HG03103 (cell line): ENCODE data around the gene ARHGEF39.

Experiments
- ATAC-seq: cut with Tn5 transposase; IDR thresholded peaks from one replicate; pipeline ENCODE4 v1.9.1; 2021; ENCODE audit warnings: low read depth; ENCODE audit not compliant: unreplicated experiment

Gene ARHGEF39

DNA sequence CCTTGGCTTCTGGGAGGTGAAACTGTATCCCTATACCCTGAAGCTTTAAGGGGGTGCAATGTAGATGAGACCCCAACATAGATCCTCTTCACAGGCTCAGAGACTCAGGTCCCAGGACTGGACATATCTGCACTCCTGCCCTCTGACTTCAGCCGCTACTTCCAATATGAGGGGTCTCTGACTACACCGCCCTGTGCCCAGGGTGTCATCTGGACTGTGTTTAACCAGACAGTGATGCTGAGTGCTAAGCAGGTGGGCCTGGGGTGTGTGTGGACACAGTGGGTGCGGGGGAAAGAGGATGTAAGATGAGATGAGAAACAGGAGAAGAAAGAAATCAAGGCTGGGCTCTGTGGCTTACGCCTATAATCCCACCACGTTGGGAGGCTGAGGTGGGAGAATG lies 14.1 kb upstream of the ARHGEF39 start:
- ATAC-seq: no peak

DNA sequence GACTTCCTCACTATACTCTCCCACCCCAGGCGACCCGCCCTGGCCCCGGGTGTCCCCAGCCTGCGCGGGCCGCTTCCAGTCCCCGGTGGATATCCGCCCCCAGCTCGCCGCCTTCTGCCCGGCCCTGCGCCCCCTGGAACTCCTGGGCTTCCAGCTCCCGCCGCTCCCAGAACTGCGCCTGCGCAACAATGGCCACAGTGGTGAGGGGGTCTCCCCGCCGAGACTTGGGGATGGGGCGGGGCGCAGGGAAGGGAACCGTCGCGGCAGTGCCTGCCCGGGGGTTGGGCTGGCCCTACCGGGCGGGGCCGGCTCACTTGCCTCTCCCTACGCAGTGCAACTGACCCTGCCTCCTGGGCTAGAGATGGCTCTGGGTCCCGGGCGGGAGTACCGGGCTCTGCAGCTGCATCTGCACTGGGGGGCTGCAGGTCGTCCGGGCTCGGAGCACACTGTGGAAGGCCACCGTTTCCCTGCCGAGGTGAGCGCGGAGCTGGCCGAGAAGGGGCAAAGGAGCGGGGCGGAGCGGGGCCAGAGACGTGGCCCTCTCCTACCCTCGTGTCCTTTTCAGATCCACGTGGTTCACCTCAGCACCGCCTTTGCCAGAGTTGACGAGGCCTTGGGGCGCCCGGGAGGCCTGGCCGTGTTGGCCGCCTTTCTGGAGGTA lies 10.9 kb upstream of the ARHGEF39 start:
- no peak for ATAC-seq

DNA sequence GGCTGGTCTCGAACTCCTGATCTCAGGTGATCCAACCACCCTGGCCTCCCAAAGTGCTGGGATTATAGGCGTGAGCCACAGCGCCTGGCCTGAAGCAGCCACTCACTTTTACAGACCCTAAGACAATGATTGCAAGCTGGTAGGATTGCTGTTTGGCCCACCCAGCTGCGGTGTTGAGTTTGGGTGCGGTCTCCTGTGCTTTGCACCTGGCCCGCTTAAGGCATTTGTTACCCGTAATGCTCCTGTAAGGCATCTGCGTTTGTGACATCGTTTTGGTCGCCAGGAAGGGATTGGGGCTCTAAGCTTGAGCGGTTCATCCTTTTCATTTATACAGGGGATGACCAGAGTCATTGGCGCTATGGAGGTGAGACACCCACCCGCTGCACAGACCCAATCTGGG lies 10.2 kb upstream of the ARHGEF39 start:
- no peak for ATAC-seq

DNA sequence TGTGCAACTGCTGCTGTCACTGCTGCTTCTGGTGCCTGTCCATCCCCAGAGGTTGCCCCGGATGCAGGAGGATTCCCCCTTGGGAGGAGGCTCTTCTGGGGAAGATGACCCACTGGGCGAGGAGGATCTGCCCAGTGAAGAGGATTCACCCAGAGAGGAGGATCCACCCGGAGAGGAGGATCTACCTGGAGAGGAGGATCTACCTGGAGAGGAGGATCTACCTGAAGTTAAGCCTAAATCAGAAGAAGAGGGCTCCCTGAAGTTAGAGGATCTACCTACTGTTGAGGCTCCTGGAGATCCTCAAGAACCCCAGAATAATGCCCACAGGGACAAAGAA lies 9.0 kb upstream of the ARHGEF39 start:
- no peak for ATAC-seq

DNA sequence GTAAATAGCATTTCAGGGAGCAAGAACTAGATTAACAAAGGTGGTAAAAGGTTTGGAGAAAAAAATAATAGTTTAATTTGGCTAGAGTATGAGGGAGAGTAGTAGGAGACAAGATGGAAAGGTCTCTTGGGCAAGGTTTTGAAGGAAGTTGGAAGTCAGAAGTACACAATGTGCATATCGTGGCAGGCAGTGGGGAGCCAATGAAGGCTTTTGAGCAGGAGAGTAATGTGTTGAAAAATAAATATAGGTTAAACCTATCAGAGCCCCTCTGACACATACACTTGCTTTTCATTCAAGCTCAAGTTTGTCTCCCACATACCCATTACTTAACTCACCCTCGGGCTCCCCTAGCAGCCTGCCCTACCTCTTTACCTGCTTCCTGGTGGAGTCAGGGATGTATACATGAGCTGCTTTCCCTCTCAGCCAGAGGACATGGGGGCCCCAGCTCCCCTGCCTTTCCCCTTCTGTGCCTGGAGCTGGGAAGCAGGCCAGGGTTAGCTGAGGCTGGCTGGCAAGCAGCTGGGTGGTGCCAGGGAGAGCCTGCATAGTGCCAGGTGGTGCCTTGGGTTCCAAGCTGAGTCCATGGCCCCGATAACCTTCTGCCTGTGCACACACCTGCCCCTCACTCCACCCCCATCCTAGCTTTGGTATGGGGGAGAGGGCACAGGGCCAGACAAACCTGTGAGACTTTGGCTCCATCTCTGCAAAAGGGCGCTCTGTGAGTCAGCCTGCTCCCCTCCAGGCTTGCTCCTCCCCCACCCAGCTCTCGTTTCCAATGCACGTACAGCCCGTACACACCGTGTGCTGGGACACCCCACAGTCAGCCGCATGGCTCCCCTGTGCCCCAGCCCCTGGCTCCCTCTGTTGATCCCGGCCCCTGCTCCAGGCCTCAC lies 8.4 kb upstream of the ARHGEF39 start, which contains the start of gene CA9:
CA9 (plus strand) TSS at position 797 of the 893 bp plus-strand sequence; CDS start at position 829, 32 bp downstream.
- no peak for ATAC-seq

DNA sequence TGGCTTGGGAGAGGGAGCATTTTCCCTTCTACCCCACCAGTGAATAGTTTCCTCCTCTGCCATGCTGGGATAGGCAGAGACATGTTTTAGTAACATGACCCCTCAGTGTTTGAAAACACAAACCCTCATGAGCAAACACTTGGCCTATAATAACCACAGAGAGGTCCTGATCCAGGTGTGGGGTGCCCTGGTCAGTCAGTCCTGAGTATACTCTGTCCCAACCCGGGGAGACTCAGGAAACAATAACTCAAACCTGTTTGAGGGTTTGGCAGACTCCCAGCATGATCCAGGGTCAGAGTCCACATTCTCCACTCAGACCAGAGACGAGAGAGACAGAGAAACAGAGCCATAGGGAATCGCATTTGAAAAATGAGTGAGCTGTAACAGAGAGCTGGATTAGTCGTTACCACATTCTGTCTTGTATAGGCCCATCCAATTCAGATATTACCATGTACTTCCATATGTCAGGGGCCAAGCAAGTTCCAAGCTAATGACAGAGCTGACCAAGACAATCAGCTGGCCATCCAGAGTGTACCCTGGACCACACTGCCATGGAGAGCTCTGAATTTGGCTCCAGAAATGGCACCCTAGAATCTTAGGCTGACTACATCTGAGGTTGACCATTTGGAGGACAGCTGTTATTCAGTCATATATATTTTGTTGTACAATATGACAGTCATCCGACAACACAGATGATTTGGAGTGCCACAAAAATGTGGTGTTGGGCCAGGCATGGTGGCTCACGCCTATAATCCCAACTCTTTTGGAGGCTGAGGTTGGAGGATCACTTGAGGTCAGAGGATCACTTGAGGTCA lies 4.5 kb upstream of the ARHGEF39 start:
- no peak for ATAC-seq

DNA sequence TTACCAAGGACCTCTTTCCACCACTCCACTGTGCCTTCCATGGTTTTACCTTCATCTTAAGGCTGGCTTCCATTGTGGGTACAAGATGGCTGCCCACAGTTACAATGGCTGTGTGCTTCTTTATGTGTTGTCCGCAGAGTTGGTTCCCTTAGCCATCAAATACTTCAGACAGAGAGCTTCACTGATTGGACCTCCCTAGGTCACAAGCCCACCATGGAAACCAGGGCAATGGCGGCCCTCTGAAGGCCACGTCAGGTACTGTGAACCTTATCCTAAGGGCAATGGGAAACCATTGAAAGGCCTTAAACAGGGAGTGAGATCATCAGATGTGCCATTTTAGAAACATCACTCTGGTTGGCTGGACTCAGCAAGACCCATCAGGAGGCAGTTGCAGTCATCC lies 2.9 kb upstream of the ARHGEF39 start:
- no peak for ATAC-seq

DNA sequence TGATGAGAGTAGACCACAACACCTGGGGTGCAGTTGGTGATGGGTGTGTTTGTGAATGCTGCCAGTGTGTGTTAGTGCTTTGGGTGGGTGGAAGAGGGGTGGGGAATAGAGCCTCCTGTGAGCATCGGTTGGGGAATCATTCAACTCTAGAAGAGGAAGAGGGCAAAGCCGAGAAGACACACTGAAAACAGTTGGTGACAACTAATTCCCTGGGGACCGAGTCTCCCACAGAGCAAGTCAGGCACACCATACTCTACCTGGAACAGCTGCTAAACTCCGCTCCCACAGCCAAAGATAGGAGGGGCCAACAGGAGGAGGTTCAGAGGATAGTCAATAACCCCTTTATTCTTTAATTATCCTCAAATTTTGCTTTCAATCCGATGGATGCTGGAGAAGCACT lies 1.6 kb upstream of the ARHGEF39 start:
- no peak for ATAC-seq

DNA sequence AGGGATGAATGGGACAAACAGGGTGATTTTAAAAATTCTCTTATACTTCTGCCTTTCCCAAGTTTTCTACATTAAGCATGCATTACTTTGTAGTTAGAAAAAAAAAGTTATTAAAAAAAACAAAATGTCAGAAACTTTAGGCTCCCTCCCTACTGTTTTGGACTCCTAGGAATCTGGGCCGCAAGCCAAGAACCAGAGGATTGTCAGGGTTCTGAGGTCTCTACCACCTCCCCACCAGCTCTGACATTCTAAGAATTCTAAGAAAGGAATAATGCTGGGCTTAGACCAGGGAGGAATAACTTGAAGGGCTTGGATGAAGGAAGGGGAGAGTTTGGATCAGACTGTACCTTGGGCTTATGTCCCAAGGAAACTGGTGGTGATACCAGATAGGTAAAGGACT lies 1.1 kb upstream of the ARHGEF39 start:
- ATAC-seq: no peak

DNA sequence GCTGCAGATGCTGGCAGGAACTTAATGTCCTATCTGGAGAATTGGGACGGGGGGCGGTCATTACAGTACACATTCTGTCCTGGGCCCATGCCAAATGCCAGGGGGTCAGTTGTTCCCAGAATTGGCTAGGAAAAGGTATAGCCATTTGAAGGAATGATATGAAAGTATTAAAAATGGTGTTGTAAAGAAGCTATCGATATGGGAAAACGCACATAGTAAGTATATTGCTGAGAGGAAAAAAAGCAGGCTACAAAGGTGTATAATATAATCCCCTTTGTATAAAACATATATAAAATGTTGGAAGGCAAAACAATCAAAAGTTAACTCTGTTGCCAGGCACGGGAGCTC lies 450 bp upstream of the ARHGEF39 start:
- no peak for ATAC-seq

DNA sequence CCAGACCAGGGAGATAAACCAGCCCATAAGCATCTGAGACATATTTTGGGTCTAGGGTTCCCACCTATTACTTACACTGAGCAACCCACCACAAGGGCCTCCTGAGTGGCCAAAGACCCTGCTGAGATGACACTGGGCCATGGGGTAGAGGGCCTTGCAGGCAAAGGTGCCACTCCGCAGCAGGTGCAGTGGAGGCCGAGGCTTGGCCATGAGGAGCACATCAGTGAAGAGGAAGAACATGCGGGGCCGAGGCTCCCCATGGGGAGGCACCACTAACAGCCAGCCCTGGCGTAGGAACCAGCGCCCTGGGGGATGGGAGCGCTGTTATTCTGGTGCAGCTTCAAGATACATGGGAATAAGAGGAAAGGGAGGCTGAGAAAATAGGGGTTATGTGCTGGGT lies 2.6 kb downstream of the ARHGEF39 start:
- no peak for ATAC-seq

DNA sequence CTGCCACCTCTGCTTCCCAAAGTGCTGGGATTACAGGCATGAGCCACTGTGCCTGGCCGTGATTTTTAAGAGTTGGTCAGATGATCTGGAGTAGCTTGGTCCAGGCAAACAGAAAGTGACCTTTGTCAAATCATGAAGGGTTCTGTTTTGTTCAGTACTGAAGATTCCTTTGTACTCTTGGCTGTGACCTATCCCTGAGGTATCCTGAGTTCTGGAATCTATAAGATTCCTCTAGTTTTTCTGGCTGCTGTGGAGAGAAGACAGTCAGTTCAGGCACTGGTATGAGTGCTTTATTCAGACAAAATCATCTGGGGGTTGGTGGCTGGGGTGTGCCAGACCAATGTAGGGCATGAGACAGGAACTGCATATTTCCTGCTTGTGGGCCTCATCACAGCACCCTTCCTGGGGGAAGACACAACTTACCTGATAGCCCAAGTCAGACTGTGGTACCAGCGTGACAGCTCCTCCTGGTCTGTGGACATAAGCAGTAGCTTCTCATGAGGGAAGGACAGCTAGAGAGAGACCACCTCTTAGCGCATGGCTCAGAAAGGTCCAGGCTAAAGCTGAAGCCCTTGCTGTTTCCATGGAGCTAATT lies 3.1 kb downstream of the ARHGEF39 start:
- no peak for ATAC-seq

DNA sequence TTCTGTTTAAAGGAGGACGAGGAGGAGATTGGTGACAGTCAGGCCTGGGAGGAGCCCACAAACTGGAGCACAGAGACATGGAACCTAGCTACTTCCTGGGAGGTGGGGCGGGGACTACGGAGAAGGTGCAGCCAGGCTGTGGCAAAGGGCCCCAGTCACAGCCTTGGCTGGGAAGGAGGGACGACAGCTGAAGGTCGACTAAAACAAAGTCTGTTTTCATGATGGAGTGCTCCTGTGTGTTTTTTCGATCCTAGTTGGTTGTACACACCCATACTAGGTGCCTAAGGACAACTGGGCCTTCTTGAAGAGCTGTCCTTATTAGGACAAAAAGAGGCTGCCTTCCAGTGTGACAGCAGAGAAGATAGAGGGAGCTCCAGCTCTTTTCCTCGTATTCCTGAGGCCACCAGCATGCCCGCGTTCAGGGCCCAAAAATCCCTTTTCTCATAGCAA lies 4.0 kb downstream of the ARHGEF39 start:
- ATAC-seq: no peak

DNA sequence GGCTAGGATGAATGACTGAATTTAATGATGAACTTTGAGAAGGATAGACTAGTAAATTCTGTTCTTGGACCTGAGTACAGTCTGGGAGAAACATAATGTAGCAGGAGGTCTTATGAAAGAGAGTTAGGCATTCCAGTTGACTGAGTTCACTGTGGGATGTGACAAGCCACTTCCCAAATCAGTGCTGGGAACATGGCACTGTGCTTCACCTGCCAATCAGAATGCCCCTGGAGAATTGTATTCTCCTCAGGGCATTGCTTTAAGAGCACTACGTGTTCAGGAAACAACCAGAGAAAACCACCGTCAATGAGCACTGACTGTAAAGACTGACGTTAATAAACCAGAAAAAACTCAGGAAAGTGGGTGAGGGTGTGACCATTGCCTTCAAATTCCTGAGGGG lies 5.7 kb downstream of the ARHGEF39 start:
- no peak for ATAC-seq

DNA sequence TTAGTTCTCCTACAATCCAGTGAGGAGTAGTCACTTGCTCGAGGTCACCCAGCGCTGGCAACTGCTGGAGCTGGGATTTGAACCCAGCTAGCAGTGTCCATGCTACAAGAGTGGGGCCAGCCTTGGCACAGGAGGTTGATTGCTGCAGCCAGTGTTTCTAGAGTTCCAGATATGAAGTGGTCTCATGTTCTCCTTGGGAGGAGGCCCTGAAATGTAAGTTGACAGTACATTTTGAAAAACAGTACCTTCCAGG lies 6.1 kb downstream of the ARHGEF39 start:
- ATAC-seq: no peak

DNA sequence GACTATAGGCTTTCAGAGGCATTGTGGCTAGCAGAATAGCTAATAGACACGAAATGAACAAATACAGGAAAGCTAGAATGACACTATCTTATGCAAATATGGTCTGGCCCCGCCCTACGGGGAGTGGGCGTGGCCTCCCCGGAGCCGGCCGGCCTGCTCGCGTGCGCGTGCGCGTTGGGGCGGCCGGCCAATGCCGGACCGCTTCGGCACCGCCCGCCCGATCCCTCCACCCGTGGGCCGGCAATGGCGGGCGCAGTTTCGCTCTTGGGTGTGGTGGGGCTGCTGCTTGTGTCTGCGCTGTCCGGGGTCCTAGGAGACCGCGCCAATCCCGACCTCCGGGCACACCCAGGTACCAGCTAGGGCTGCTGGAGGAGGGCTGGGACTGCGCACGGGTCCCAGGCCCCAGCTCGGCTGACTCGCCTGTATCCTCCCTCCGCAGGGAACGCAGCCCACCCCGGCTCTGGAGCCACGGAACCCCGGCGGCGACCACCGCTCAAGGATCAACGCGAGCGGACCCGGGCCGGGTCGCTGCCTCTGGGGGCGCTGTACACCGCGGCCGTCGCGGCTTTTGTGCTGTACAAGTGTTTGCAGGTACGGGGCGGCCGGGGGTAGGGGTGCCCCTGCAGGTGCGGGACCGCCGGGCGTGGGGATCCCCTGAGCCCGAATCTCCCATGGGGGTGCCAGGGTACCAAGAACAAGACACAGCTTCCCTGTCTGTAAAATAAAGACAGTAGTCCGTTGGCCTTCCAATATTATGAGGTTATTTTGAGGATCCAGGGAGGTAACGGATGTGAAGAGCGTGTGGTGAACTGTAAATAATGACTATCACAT lies 6.6 kb downstream of the ARHGEF39 start, which contains the start of gene CCDC107:
CCDC107 (plus strand) TSS at position 156 of the 831 bp plus-strand sequence; CDS start at position 244, 88 bp downstream.
- ATAC-seq: peak; percentile 46

DNA sequence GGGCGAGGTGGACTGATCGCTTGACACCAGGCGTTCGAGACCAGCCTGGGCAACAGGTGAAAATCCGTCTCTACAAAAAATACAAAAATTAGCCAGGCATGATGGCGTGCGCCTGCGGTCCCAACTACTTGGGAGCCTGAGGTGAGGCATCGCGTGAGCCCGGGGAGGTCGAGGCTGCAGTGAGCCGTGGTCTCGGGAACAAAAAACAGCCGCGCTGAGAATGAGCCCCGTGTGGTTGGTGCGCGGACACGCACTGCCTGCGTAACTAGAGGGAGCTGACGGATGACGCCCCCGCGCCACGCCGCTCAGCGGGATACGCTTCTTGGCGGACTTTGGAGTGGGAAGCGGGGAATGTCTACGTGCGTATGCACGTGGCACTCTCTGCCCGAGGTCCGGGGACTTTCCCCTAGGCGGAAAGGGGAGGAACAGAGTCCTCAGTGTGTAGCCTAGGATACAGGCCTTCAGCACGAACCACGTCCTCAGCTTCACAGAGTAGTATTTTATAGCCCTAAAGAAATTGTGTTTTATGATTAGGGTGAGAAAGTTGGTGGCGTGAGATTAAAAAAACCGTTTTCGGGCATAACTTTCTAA lies 7.4 kb downstream of the ARHGEF39 start, which contains the start of gene RMRP:
RMRP (minus strand) TSS at position 474 of the 591 bp plus-strand sequence.
- peak; percentile 75 for ATAC-seq

DNA sequence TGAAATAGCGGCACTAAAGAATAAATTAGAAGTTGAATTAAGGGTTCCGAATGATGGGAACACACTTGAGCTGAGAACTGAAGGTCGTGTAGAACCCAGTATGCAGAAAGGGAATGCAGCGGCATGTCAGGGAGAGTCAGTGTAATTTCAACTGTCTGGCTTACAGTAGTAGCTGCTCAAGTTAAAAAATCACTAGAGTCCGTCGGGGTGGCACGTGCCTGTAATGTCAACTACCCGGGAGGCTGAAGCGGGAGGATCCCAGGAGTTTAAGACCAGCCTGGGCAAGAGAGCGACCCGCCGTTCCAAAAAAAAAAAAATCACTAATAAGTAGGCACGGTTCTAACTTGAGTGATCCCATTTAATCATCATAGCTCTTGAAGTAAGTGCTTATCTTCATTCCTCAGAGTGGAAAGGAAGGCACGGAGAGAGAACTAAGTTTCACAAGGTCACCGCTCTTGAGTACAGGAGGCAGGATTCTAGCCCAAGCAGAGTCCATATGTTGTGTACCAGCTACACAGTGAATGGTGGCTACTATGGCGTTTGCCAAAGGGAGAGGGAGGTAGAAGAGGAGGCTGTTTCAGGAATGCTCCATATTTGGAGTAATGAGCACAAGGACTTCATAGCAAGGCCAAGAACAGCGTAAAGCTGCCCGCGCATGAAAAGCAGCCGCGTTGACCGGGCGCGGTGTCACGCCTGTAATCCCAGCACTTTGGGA lies 8.0 kb downstream of the ARHGEF39 start:
- ATAC-seq: no peak

DNA sequence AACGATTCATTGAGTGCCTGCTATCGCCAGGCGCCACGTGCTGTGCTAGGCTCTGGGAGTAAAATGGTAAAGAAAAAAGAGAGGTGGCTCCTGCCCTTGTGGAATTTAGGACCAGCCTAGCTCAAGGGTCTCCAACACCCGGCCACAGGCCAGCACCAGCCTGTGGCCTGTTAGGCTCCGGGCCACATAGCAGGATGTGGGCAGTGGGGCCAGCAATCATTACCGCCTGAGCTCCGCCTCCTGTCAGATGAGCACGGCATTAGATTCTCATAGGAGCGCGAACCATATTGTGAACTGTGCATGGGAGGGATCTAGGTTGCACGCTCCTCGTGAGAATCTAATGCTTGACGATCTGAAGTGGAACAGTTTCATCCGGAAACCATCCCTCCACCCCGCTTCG lies 8.6 kb downstream of the ARHGEF39 start:
- ATAC-seq: no peak
